ENCODE data around the gene ENOSF1.

ENOSF1 gene

DNA sequence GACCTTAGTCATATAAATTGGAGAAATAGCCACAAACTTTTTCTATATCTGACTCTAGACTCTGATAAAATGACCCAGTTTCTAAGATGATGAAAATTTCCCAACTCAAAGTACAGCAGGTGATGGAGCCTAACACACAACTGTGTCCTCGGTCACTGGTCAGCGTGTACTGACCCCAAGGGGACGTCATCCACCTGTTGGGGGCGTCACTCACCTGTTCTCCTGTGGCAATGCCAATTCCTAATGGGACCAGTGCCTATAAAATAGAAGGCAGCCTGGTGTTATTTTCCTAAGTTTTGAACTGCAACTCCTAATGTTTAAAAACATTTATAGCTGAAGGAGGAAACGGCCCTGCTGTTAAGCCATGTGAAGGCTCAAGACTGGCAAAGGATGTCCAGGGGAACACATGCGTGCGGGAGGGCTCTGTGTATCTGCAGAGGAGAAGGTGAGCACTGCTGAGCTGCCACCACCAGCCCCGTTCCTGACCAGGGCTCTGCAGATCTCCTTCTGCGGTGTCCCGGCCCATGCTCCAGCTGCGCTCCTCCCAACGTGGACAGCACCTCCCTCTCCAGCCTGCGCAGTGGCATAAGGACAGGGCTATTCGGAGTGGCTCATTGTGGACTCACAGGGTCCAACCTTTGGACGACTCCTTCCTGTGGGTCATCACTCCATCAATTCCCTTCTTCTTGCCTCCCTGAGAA, 33.8 kb downstream of the ENOSF1 start:
- H3F3A ChIP-seq (ENCODE audit: control insufficient read depth, insufficient read depth): peaks cover 28% of the 10 kb centered on the region
- H3K9me3 ChIP-seq (ENCODE audit: control insufficient read depth, insufficient read depth, low read length): no peaks in the 10 kb centered on the region
- peaks cover 38% of the 10 kb centered on the region for H3K36me3 ChIP-seq (ENCODE audit: control insufficient read depth, low read length)
- H3K79me2 ChIP-seq (ENCODE audit: control insufficient read depth, low read length): no peaks in the 10 kb centered on the region
- TF ChIP-seq, protein P1, sequence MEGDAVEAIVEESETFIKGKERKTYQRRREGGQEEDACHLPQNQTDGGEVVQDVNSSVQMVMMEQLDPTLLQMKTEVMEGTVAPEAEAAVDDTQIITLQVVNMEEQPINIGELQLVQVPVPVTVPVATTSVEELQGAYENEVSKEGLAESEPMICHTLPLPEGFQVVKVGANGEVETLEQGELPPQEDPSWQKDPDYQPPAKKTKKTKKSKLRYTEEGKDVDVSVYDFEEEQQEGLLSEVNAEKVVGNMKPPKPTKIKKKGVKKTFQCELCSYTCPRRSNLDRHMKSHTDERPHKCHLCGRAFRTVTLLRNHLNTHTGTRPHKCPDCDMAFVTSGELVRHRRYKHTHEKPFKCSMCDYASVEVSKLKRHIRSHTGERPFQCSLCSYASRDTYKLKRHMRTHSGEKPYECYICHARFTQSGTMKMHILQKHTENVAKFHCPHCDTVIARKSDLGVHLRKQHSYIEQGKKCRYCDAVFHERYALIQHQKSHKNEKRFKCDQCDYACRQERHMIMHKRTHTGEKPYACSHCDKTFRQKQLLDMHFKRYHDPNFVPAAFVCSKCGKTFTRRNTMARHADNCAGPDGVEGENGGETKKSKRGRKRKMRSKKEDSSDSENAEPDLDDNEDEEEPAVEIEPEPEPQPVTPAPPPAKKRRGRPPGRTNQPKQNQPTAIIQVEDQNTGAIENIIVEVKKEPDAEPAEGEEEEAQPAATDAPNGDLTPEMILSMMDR (IDR thresholded peaks at IDR 0.05; ENCODE audit: low read depth, low read length, poor library complexity, severe bottlenecking): no peak
- TF ChIP-seq EZH2phosphoT487 (IDR thresholded peaks at IDR 0.05; ENCODE audit: borderline replicate concordance, low read length): no peak
- no peak overlapping the region for H3K4me3 ChIP-seq (ENCODE audit: low read length)
- H3K9me2 ChIP-seq (replicated peaks; ENCODE audit: control insufficient read depth, low read length): no peaks in the 10 kb centered on the region
- no peak overlapping the region for H3K4me2 ChIP-seq (ENCODE audit: low read length)
- H3K27me3 ChIP-seq (ENCODE audit: control insufficient read depth, low read length): no peaks in the 10 kb centered on the region
- no peak overlapping the region for H3K27ac ChIP-seq (ENCODE audit: low read depth, low read length)
- no peaks in the 10 kb centered on the region; the same call in 1 of the 2 replicates for H4K20me1 ChIP-seq (ENCODE audit: control insufficient read depth, insufficient read depth, low read depth, low read length)
- no peaks in the 10 kb centered on the region for H3K4me1 ChIP-seq (ENCODE audit: control insufficient read depth, low read length)

DNA sequence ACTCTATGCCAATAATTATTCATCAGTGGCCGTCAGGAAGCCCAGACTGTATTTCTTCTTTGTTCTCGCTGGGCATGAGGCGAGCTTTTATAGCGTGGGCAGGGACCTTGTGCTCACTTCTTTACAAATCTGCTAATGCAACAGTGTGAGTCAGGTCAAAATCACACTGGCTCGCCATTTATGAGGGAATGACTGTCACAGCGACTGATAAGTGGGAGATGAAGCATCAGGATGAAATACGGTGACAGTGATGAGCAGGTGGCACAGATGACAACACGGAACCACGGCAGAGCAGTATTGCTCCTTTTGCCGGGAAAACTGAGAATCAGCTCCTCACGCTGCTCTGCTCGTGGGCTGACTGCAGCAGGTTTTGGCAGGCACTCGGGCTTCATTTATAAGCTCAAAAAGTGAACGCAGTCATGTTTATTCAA, 34.5 kb downstream of the ENOSF1 start:
- H3F3A ChIP-seq (ENCODE audit: control insufficient read depth, insufficient read depth): peaks cover 32% of the 10 kb centered on the region
- H3K9me3 ChIP-seq (ENCODE audit: control insufficient read depth, insufficient read depth, low read length): no peaks in the 10 kb centered on the region
- no peaks in the 10 kb centered on the region for H3K4me1 ChIP-seq (ENCODE audit: control insufficient read depth, low read length)
- H3K36me3 ChIP-seq (ENCODE audit: control insufficient read depth, low read length): peaks cover 38% of the 10 kb centered on the region
- no peaks in the 10 kb centered on the region for H3K27me3 ChIP-seq (ENCODE audit: control insufficient read depth, low read length)
- no peak overlapping the region for H3K27ac ChIP-seq (ENCODE audit: low read depth, low read length)
- H3K79me2 ChIP-seq (ENCODE audit: control insufficient read depth, low read length): no peaks in the 10 kb centered on the region
- no peak overlapping the region for H3K4me3 ChIP-seq (ENCODE audit: low read length)
- no peaks in the 10 kb centered on the region for H3K9me2 ChIP-seq (replicated peaks; ENCODE audit: control insufficient read depth, low read length)
- H3K4me2 ChIP-seq (ENCODE audit: low read length): no peak overlapping the region
- H4K20me1 ChIP-seq (ENCODE audit: control insufficient read depth, insufficient read depth, low read depth, low read length): no peaks in the 10 kb centered on the region; the same call in 1 of the 2 replicates
- TF ChIP-seq, protein P1 (IDR thresholded peaks at IDR 0.05; ENCODE audit: low read depth, low read length, poor library complexity, severe bottlenecking): no peak
- TF ChIP-seq EZH2phosphoT487 (IDR thresholded peaks at IDR 0.05; ENCODE audit: borderline replicate concordance, low read length): no peak

DNA sequence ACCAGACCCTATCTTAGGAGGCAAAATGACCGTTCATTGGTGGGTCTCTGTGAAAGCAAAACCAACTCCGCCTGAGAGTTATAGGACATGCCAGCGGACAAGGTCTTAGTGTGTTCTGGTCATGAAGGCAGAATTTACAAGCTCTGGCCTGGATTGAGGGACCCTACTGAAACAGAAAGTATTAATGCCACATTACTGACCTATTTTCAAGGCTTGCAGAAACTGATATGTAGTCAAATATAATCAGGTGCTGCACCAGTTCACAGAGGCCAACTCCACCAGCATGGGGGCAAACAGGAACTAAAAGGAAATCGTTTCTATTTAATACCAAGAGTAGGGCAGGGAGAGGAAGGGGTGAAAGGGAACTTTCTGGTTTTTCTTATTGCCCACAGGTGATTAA, 35.3 kb downstream of the ENOSF1 start:
- no peaks in the 10 kb centered on the region for H3K9me2 ChIP-seq (replicated peaks; ENCODE audit: control insufficient read depth, low read length)
- H4K20me1 ChIP-seq (ENCODE audit: control insufficient read depth, insufficient read depth, low read depth, low read length): no peaks in the 10 kb centered on the region; the same call in 1 of the 2 replicates
- no peaks in the 10 kb centered on the region for H3K79me2 ChIP-seq (ENCODE audit: control insufficient read depth, low read length)
- no peaks in the 10 kb centered on the region for H3K9me3 ChIP-seq (ENCODE audit: control insufficient read depth, insufficient read depth, low read length)
- no peaks in the 10 kb centered on the region for H3K27me3 ChIP-seq (ENCODE audit: control insufficient read depth, low read length)
- H3K4me3 ChIP-seq (ENCODE audit: low read length): no peak overlapping the region
- H3K36me3 ChIP-seq (ENCODE audit: control insufficient read depth, low read length): peaks cover 45% of the 10 kb centered on the region
- no peak overlapping the region for H3K27ac ChIP-seq (ENCODE audit: low read depth, low read length)
- peaks cover 38% of the 10 kb centered on the region for H3F3A ChIP-seq (ENCODE audit: control insufficient read depth, insufficient read depth)
- no peaks in the 10 kb centered on the region for H3K4me1 ChIP-seq (ENCODE audit: control insufficient read depth, low read length)
- no peak overlapping the region for H3K4me2 ChIP-seq (ENCODE audit: low read length)
- TF ChIP-seq EZH2phosphoT487 (IDR thresholded peaks at IDR 0.05; ENCODE audit: borderline replicate concordance, low read length): no peak

DNA sequence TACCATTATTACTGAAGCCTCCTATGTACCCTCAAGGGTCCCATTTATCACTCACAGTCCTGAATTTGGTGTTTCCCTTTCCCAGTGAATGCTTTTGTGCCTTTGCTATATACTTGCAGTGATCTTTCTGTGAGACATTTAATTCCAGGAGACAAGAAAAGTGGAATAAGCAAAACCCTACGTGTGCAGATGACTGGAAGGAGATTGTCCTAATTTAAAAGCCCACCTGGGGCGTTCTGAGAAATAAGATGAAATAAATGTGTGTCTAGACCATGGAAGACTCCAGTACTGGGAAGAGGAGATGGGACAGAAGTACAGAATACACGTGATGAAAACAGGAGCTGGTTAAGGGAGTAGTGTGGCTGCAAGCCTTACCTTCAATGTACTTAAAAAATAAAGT, 35.7 kb downstream of the ENOSF1 start:
- Histone ChIP-seq H3K79me2 (ENCODE audit: control insufficient read depth, low read length) (no peaks in the 10 kb centered on the region), H3K4me3 (ENCODE audit: low read length) (no peak overlapping the region), H3F3A (ENCODE audit: control insufficient read depth, insufficient read depth) (peaks cover 38% of the 10 kb centered on the region), H3K9me3 (ENCODE audit: control insufficient read depth, insufficient read depth, low read length) (no peaks in the 10 kb centered on the region), H3K27ac (ENCODE audit: low read depth, low read length) (no peak overlapping the region), H4K20me1 (ENCODE audit: control insufficient read depth, insufficient read depth, low read depth, low read length) (no peaks in the 10 kb centered on the region; the same call in 1 of the 2 replicates), H3K9me2 (replicated peaks; ENCODE audit: control insufficient read depth, low read length) (no peaks in the 10 kb centered on the region), H3K4me1 (ENCODE audit: control insufficient read depth, low read length) (no peaks in the 10 kb centered on the region), H3K4me2 (ENCODE audit: low read length) (no peak overlapping the region), H3K27me3 (ENCODE audit: control insufficient read depth, low read length) (no peaks in the 10 kb centered on the region), H3K36me3 (ENCODE audit: control insufficient read depth, low read length) (peaks cover 49% of the 10 kb centered on the region)
- TF ChIP-seq EZH2phosphoT487 (IDR thresholded peaks at IDR 0.05; ENCODE audit: borderline replicate concordance, low read length): no peak
- TF ChIP-seq, protein P1 (IDR thresholded peaks at IDR 0.05; ENCODE audit: low read depth, low read length, poor library complexity, severe bottlenecking): no peak

Data from DOHH2 (cell line).